T-cell (primary cell): ENCODE data around the gene SOCS2. TPM values are rescaled to one million over a fixed set of nuclear protein-coding genes. Genes with fewer than 3 reads are reported as not detected.
A peak's percentile ranks its signal among the peaks of the same experiment; 100 is the strongest.

ENCODE experiments used
- ATAC-seq, 4 experiments: fragments of 200-7000 bp in 3 of 4; fragments of 150-1000 bp in 1 of 4; cut with Tn5 transposase; replicated peaks in 1 of 4; 1 replicate in 3 of 4; 2 replicates in 1 of 4; pipeline ENCODE4 v1.10.0; 2021; ENCODE audit warnings: moderate library complexity in 3 of 4, mild to moderate bottlenecking in 2 of 4, moderate number of reproducible peaks in 1 of 4
- CTCF ChIA-PET, 2 donors: fragments of 300-600 bp; sonication (Branson Sonifier 250); formaldehyde crosslinking; loops; one replicate each; lab custom pipeline; 2022; ENCODE audit warnings: antibody characterized with exemption in 2 of 2; lab: Charles Lee
- POLR2A ChIA-PET, 2 donors: fragments of 300-600 bp; sonication (Branson Sonifier 250); formaldehyde crosslinking; loops; one replicate each; lab custom pipeline; 2022; ENCODE audit warnings: antibody characterized with exemption in 2 of 2; lab: Charles Lee
- DNase-seq, 35 experiments: peaks; one replicate each; pipeline versions ENCODE4 v3.0.0 to v3.0.0-alpha.2; 2013 to 2023
- H3K27ac ChIP-seq: one replicate; pipeline ENCODE4 v1.5.1; 2013; ENCODE audit warnings: low read length
- H3K27me3 ChIP-seq, 2 experiments: replicated peaks in 1 of 2; 1 replicate in 1 of 2; 2 replicates in 1 of 2; pipeline versions ENCODE4 v1.6.1 to v1.7.0; 2013; ENCODE audit warnings: low read length in 1 of 2, mixed read lengths in 1 of 2; ENCODE audit not compliant: control insufficient read depth in 2 of 2, insufficient read depth in 2 of 2; ENCODE audit errors: extremely low read depth in 1 of 2
- H3K36me3 ChIP-seq, 2 donors: 1 replicate in 1 of 2; 2 replicates in 1 of 2; pipeline versions ENCODE4 v1.6.1 to v1.7.0; 2013; ENCODE audit warnings: low read length in 1 of 2; ENCODE audit not compliant: control insufficient read depth in 2 of 2, insufficient read depth in 1 of 2; ENCODE audit errors: extremely low read depth in 1 of 2
- H3K4me1 ChIP-seq, 2 experiments: 1 replicate in 1 of 2; 2 replicates in 1 of 2; pipeline versions ENCODE4 v1.6.1 to v1.7.0; 2013; ENCODE audit warnings: low read length in 2 of 2, mixed read lengths in 1 of 2; ENCODE audit not compliant: insufficient read depth in 2 of 2, control insufficient read depth in 1 of 2; ENCODE audit errors: extremely low read depth in 1 of 2
- H3K4me3 ChIP-seq, 2 donors: 1 replicate in 1 of 2; 2 replicates in 1 of 2; pipeline versions ENCODE4 v1.5.1 to v1.7.0; 2013; ENCODE audit warnings: mild to moderate bottlenecking in 2 of 2, low read length in 1 of 2, moderate library complexity in 1 of 2; ENCODE audit not compliant: control insufficient read depth in 1 of 2; ENCODE audit errors: extremely low read depth in 1 of 2
- H3K9me3 ChIP-seq: 2 replicates; pipeline ENCODE4 v1.7.0; 2013
- H3K27ac Mint-ChIP-seq, 2 donors: one replicate each; pipeline ENCODE4 v1.8.0; 2020 to 2021; ENCODE audit warnings: mild to moderate bottlenecking in 2 of 2, mixed read lengths in 2 of 2
- H3K27me3 Mint-ChIP-seq, 2 donors: one replicate each; pipeline ENCODE4 v1.8.0; 2021 to 2022; ENCODE audit warnings: mixed read lengths in 2 of 2
- H3K36me3 Mint-ChIP-seq: one replicate; pipeline ENCODE4 v1.8.0; 2021; ENCODE audit warnings: mixed read lengths
- H3K4me1 Mint-ChIP-seq, 3 donors: one replicate each; pipeline ENCODE4 v1.8.0; 2020 to 2022; ENCODE audit warnings: mixed read lengths in 3 of 3, mild to moderate bottlenecking in 1 of 3
- H3K4me3 Mint-ChIP-seq, 3 donors: one replicate each; pipeline ENCODE4 v1.8.0; 2020 to 2022; ENCODE audit warnings: mild to moderate bottlenecking in 3 of 3, mixed read lengths in 3 of 3, moderate library complexity in 3 of 3
- H3K9me3 Mint-ChIP-seq, 3 donors: one replicate each; pipeline ENCODE4 v1.8.0; 2020 to 2022; ENCODE audit warnings: mixed read lengths in 3 of 3
- WGBS: methylation state at CpG from one replicate; pipeline ENCODE4 v1.1.5; 2013; ENCODE audit warnings: missing lambda C conversion rate; ENCODE audit not compliant: insufficient coverage; 5-methylcytosine and 5-hydroxymethylcytosine counted together
- total RNA-seq, 35 experiments: library from RNA in 6 of 35; stranded (reverse) in 6 of 35; fragments of 120-200 nt in 1 of 35; gene quantifications; one replicate each; pipeline versions ENCODE4 v1.2.1 to v1.2.4 and lab custom pipeline; 2013 to 2026

The SOCS2 gene
- total RNA-seq, 5 donors from 2014 or later (not counting 1 experiment from before 2014, with no cell fraction given) = 20.3 to 37.6 (median 29.5) TPM

DNA sequence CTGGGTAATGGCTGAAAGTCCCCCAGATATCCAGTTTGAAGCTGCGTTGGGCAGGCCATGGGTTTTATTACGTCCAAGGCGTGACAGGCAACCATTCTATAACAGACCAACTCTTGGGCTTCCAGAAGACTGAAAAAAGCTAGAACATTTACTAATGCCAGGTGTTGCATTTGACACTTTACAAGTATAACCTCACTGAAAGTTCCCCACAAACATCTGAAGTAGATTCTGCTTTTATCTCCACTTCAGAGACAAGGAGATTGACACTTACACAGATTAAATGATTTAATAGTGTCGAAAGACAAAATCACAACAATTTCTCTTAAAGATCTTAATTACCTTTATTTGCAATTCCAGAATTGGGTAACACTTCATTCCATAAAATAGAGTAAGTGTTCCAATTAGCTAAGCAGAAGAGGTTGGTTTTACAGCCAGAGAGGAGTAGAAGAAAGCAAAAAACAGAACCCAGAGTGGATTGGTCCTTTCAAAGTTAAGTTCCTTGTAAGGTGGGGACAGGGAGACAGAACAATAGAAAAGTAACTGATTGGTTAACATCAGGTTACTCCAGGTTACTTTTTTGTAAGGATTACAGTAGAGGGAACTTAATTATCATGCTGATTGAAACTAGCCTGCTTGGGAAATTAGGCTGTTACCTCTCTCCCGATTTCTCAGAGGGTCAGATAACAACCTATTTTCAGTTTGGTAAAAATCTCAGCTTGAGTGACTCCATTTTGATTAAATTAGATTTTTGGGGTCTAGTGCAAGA, 11.3 kb downstream of the SOCS2 start:
- POLR2A ChIA-PET = no interaction called here

DNA sequence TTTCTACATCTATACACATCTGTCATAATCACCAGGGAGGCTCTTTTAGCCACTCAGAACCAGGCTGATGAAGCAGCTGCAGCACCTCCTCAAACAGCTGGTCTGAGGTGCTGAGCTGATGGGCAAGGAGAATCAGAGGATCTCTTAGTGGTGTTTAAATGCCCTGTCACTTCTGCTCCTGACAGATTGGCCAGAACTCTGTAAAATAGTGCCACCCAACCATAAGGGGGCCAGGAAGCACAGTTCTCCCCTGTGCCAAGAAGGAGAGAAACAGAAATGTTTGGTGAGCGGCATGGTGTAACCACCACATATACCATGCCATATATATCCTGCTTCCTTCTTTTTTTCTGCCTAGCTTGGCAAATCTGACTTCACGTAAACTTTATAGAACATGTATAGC, 12.8 kb downstream of the SOCS2 start:
- Mint-ChIP-seq H3K36me3 (peaks cover 7% of the 10 kb centered on the region), H3K4me1 (peaks cover 0 to 29% (median 24%) of the 10 kb centered on the region in 3 donors), H3K27me3 (peaks cover 9% of the 10 kb centered on the region in 2 donors), H3K27ac (no peak overlapping the region), H3K4me3 (no peak overlapping the region), H3K9me3 (no peaks in the 10 kb centered on the region)
- ChIA-PET POLR2A (interaction anchor here (0.5 to 0.6 kb wide), 2 partner anchors 11 kb away, joined by 4 to 10 read pairs; no protein-coding TSS in a partner anchor), CTCF (no interaction called here)
- no peaks in the 10 kb centered on the region for H3K4me1 ChIP-seq
- no peak overlapping the region for H3K27ac ChIP-seq
- peaks cover 0 to 5% of the 10 kb centered on the region in 2 experiments for H3K27me3 ChIP-seq
- H3K36me3 ChIP-seq = no peaks in the 10 kb centered on the region
- DNase-seq (no peak), ATAC-seq (no peak)
- H3K9me3 ChIP-seq = no peaks in the 10 kb centered on the region
- no CpG with 5 or more reads among the region's 2 CpGs for WGBS
- no peak overlapping the region for H3K4me3 ChIP-seq

More for the DNA sequence above, 11.3 kb downstream of the SOCS2 start:
- ATAC-seq (peak in 1 of 4 experiments; percentile 80), DNase-seq (no peak)
- H3K4me1 Mint-ChIP-seq = peaks cover 0 to 29% (median 24%) of the 10 kb centered on the region in 3 donors
- Histone ChIP-seq H3K9me3 (no peaks in the 10 kb centered on the region), H3K4me1 (no peaks in the 10 kb centered on the region), H3K4me3 (no peak overlapping the region), H3K36me3 (peaks cover 0 to 2% of the 10 kb centered on the region in 2 donors), H3K27me3 (no peaks in the 10 kb centered on the region), H3K27ac (no peak overlapping the region)
- H3K27ac Mint-ChIP-seq = peak overlapping the region in 1 of 2 donors; percentile 19
- no peak overlapping the region for H3K4me3 Mint-ChIP-seq
- no peaks in the 10 kb centered on the region for H3K9me3 Mint-ChIP-seq
- CTCF ChIA-PET = interaction anchor here in 1 of 2 donors (0.5 to 1.2 kb wide), 3 partner anchors 10 to 80 kb away, joined by 3 read pairs; no protein-coding TSS in a partner anchor
- 92% methylated on average over 3 of the region's 5 CpGs for whole genome bisulfite sequencing
- H3K36me3 Mint-ChIP-seq = peaks cover 21% of the 10 kb centered on the region
- H3K27me3 Mint-ChIP-seq = no peaks in the 10 kb centered on the region

DNA sequence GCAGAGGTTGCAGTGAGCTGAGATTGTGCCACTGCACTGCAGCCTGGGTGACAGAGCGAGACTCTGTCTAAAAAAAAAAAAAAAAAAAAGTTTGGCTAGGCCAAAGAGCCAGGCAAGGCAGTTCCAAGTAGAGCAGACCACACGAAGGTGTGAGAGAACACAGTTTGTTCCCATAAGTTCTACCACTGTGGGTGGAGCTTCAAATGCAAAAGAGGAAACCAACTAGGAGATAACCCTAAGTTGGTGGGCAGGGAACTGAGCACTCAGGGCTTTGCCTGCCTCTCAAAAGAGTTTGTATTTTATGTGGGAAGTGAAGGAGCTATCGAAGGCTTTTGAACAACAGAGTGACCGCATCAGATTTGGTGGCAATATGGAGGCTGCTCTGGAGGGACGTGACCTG, 15.1 kb downstream of the SOCS2 start:
- no peak overlapping the region for H3K4me3 Mint-ChIP-seq
- WGBS = 46% methylated on average over 2 of the region's 5 CpGs

DNA sequence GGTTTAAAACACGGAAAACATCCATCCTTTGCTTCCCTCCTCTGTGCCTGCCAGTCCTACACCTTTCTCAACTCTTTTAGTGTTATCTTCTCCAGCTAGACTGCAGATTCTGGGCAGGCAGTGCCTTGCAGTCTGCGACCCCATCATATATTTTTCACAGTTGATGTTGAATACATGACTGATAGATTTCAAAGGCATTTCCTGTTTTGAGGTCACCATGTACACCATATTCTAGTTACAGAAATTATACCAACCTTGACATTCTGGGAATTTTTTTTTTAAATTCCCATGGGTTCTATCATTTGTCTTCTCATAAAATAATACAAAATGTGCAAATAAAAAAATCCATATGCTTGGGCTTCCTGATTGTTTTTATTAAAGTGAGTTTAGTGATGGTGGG, 16.6 kb downstream of the SOCS2 start:
- Histone ChIP-seq H3K27ac (no peak overlapping the region), H3K4me1 (peaks cover 4 to 9% of the 10 kb centered on the region in 2 experiments), H3K9me3 (no peaks in the 10 kb centered on the region), H3K4me3 (no peak overlapping the region), H3K36me3 (no peaks in the 10 kb centered on the region), H3K27me3 (peaks cover 0 to 16% of the 10 kb centered on the region in 2 experiments)
- Mint-ChIP-seq H3K4me1 (peaks cover 14 to 30% (median 24%) of the 10 kb centered on the region in 3 donors), H3K27me3 (peaks cover 40 to 41% of the 10 kb centered on the region in 2 donors), H3K9me3 (no peaks in the 10 kb centered on the region), H3K36me3 (peaks cover 3% of the 10 kb centered on the region), H3K4me3 (no peak overlapping the region), H3K27ac (no peak overlapping the region)
- DNase-seq = no peak
- 83% methylated on average over 1 of the region's 2 CpGs for WGBS
- ChIA-PET CTCF (no interaction called here), POLR2A (no interaction called here)
- ATAC-seq = no peak

More for the DNA sequence above, 15.1 kb downstream of the SOCS2 start:
- H3K4me3 ChIP-seq = no peak overlapping the region
- ChIA-PET POLR2A (no interaction called here), CTCF (interaction anchor here (0.6 to 0.7 kb wide), 2 partner anchors 8 to 487 kb away, joined by 3 to 6 read pairs; no protein-coding TSS in a partner anchor)
- no peaks in the 10 kb centered on the region for H3K9me3 ChIP-seq
- no peaks in the 10 kb centered on the region for H3K9me3 Mint-ChIP-seq
- no peak overlapping the region for H3K27ac ChIP-seq
- peaks cover 3% of the 10 kb centered on the region for H3K36me3 Mint-ChIP-seq
- no peak overlapping the region for H3K27ac Mint-ChIP-seq
- no peak for DNase-seq
- ATAC-seq = no peak
- H3K4me1 ChIP-seq = peaks cover 4 to 9% of the 10 kb centered on the region in 2 experiments
- peaks cover 14 to 35% (median 33%) of the 10 kb centered on the region in 3 donors for H3K4me1 Mint-ChIP-seq
- H3K27me3 Mint-ChIP-seq = peaks cover 26 to 30% of the 10 kb centered on the region in 2 donors
- peaks cover 0 to 16% of the 10 kb centered on the region in 2 experiments for H3K27me3 ChIP-seq
- no peaks in the 10 kb centered on the region for H3K36me3 ChIP-seq

DNA sequence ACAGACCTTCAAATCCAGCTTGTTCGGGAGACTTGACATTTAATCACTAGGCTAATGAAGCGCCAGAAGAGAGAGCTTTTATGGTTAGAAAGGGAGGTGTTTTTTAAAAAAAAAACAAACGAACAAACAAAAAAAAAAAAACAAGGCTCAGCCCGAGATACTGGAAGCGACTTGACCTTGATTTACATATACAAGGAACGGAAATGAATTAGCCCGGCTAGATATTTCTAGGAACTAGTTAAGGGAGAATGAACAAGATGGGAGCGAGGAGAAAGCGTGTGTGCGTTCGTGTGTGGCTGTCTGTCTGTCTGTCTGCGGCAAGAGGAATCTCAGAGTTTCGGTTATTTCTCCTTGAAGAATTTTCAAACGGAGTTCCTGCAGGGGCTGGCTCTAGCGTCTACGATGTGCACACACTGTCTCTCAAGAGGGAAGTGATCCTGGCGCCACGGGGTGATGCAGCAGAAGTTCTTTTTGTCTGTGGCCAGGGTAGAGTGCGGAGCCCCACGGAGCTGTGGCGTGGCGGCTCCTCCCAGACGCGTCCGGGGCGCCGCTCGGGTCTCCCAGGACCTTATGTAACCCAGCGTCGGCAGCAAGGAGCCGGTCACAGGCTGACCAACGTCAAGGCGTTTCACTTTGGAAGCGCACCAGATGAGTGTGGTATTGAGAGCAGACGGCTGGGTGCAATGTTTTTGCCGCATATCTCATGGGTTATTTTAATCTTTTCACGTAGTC, 18.8 kb downstream of the SOCS2 start:
- H3K4me3 ChIP-seq = peak overlapping the region; percentile 46 to 78
- Mint-ChIP-seq H3K36me3 (no peaks in the 10 kb centered on the region), H3K4me3 (peak overlapping the region; percentile 77 to 87 (median 78)), H3K27ac (peak overlapping the region in 1 of 2 donors; percentile 33), H3K27me3 (peaks cover 48 to 52% of the 10 kb centered on the region in 2 donors), H3K9me3 (no peaks in the 10 kb centered on the region), H3K4me1 (peaks cover 14 to 30% (median 24%) of the 10 kb centered on the region in 3 donors)
- WGBS = 2% methylated on average over 30 of the region's 37 CpGs
- ChIA-PET POLR2A (interaction anchor here (0.6 kb wide), 3 partner anchors 112 to 1055 kb away, joined by 3 to 7 read pairs (median 5); no protein-coding TSS in a partner anchor), CTCF (interaction anchor here (0.6 kb wide), 2 partner anchors 151 to 509 kb away, joined by 5 read pairs; no protein-coding TSS in a partner anchor)
- DNase-seq = peak in 25 of 35 experiments; percentile 11 to 61 (median 24)
- no peaks in the 10 kb centered on the region for H3K9me3 ChIP-seq
- peaks cover 4 to 9% of the 10 kb centered on the region in 2 experiments for H3K4me1 ChIP-seq
- peak; percentile 66 to 90 (median 84) for ATAC-seq
- H3K27me3 ChIP-seq = peaks cover 0 to 16% of the 10 kb centered on the region in 2 experiments
- H3K36me3 ChIP-seq = no peaks in the 10 kb centered on the region
- no peak overlapping the region for H3K27ac ChIP-seq
